CD4-positive, alpha-beta memory T cell (primary cell): ENCODE data around the gene DLGAP1. TPM values are rescaled to one million over a fixed set of nuclear protein-coding genes. Genes with fewer than 3 reads are reported as not detected.

Experiments used
- CTCF ChIA-PET: fragments of 350-600 bp; sonication (Branson Sonifier 250); formaldehyde crosslinking; loops from one replicate; lab custom pipeline; 2021; ENCODE audit warnings: inconsistent platforms; ENCODE audit not compliant: partially characterized antibody; lab: Charles Lee
- POLR2A ChIA-PET: fragments of 350-600 bp; sonication (Branson Sonifier 250); formaldehyde crosslinking; loops from one replicate; lab custom pipeline; 2021; ENCODE audit not compliant: partially characterized antibody; lab: Charles Lee
- DNase-seq, 5 donors: peaks; one replicate each; pipeline versions ENCODE4 v3.0.0 to v3.0.0-alpha.2; 2020 to 2022; ENCODE audit warnings: mixed read lengths in 1 of 5
- H3K27ac ChIP-seq: one replicate; pipeline ENCODE4 v1.7.0; 2013; ENCODE audit warnings: low read depth, low read length
- H3K27me3 ChIP-seq: 2 replicates; pipeline ENCODE4 v1.7.0; 2013; ENCODE audit warnings: mild to moderate bottlenecking, low read length, moderate library complexity; ENCODE audit not compliant: insufficient read depth
- H3K36me3 ChIP-seq: 2 replicates; pipeline ENCODE4 v1.7.0; 2013; ENCODE audit warnings: mild to moderate bottlenecking, low read length, moderate library complexity; ENCODE audit not compliant: insufficient read depth
- H3K4me1 ChIP-seq: 2 replicates; pipeline ENCODE4 v1.7.0; 2013; ENCODE audit warnings: mild to moderate bottlenecking, low read length, moderate library complexity; ENCODE audit not compliant: insufficient read depth
- H3K4me3 ChIP-seq, 2 donors: one replicate each; pipeline ENCODE4 v1.7.0; 2013; ENCODE audit warnings: low read length in 2 of 2, mild to moderate bottlenecking in 1 of 2
- H3K9me3 ChIP-seq, 2 donors: one replicate each; pipeline ENCODE4 v1.7.0; 2013; ENCODE audit warnings: low read length in 2 of 2, control low read depth in 1 of 2; ENCODE audit not compliant: control insufficient read depth in 1 of 2
- H3K27ac Mint-ChIP-seq, 7 donors: one replicate each; pipeline ENCODE4 v1.8.0; 2020 to 2021; ENCODE audit warnings: mixed read lengths in 7 of 7, mild to moderate bottlenecking in 6 of 7, inconsistent platforms in 3 of 7, moderate library complexity in 3 of 7
- H3K27me3 Mint-ChIP-seq, 2 donors: one replicate each; pipeline ENCODE4 v1.8.0; 2020 to 2021; ENCODE audit warnings: mixed read lengths in 2 of 2
- H3K36me3 Mint-ChIP-seq, 2 donors: one replicate each; pipeline ENCODE4 v1.8.0; 2020 to 2021; ENCODE audit warnings: mixed read lengths in 2 of 2, inconsistent platforms in 1 of 2, mild to moderate bottlenecking in 1 of 2
- H3K4me1 Mint-ChIP-seq, 4 donors: one replicate each; pipeline ENCODE4 v1.8.0; 2020 to 2021; ENCODE audit warnings: mixed read lengths in 4 of 4, mild to moderate bottlenecking in 1 of 4
- H3K4me3 Mint-ChIP-seq, 8 donors: one replicate each; pipeline ENCODE4 v1.8.0; 2020 to 2021; ENCODE audit warnings: mixed read lengths in 8 of 8, mild to moderate bottlenecking in 7 of 8, moderate library complexity in 6 of 8, inconsistent platforms in 3 of 8
- H3K9me3 Mint-ChIP-seq, 8 donors: one replicate each; pipeline ENCODE4 v1.8.0; 2020 to 2021; ENCODE audit warnings: mixed read lengths in 8 of 8, mild to moderate bottlenecking in 5 of 8, inconsistent platforms in 3 of 8, moderate library complexity in 1 of 8
- intact Hi-C: fragments of 100-400 bp; cut with micrococcal nuclease; formaldehyde crosslinking; loops from one replicate; pipeline ENCODE4 v1.15.1; 2023
- microRNA-seq: library from miRNA; unstranded; fragments of <30 nt; microRNA quantifications from one replicate; pipeline ENCODE4 v1.2.0, GENCODE V29; 2021; ENCODE audit warnings: borderline replicate concordance, borderline number of aligned reads, borderline microRNAs expressed, mixed read lengths
- polyA plus RNA-seq, 2 donors: library from polyadenylated mRNA; unstranded; fragments of 300-500 nt; fragmentation: Illumina TruSeq; gene quantifications; one replicate each; pipeline ENCODE4 v1.2.3, GENCODE V29; 2021
- total RNA-seq, 2 experiments: library from RNA; stranded (reverse); gene quantifications; one replicate each; pipeline ENCODE4 v1.2.3, GENCODE V29; 2021

DLGAP1 gene
- total and polyA plus RNA-seq, 4 experiments from 2014 or later: 0.17 to 0.71 (median 0.45) TPM

GRCh38 chr18:3448838-3449511 is 1006.1 kb downstream of the DLGAP1 start:
- H3K4me1 Mint-ChIP-seq: peaks cover 14 to 60% (median 28%) of the 10 kb centered on the region in 4 donors
- CTCF ChIA-PET: interaction anchor here (2.8 to 3.8 kb wide), 3 partner anchors 137 to 151 kb away, joined by 12 to 29 read pairs (median 20); no protein-coding TSS in a partner anchor
- peak overlapping the region; percentile 93 to 98 (median 96) for H3K4me3 Mint-ChIP-seq
- H3K4me3 ChIP-seq: peak overlapping the region; percentile 53 to 84
- no peaks in the 10 kb centered on the region for H3K27me3 ChIP-seq
- H3K9me3 Mint-ChIP-seq: peaks cover 0 to 2% (median 0%) of the 10 kb centered on the region in 8 donors
- intact Hi-C loops: loop anchor here (1.0 to 10.0 kb wide), 10 partner anchors 9 to 1848 kb away; partner anchors contain the start of genes LPIN2, MYL12B and SMCHD1
- peak overlapping the region; percentile 99 to 100 (median 100) for H3K27ac Mint-ChIP-seq
- H3K36me3 ChIP-seq: no peaks in the 10 kb centered on the region
- H3K9me3 ChIP-seq: no peaks in the 10 kb centered on the region
- peak; percentile 83 to 93 (median 90) for DNase-seq
- H3K36me3 Mint-ChIP-seq: peaks cover 0 to 35% of the 10 kb centered on the region in 2 donors
- H3K4me1 ChIP-seq: peaks cover 30% of the 10 kb centered on the region
- POLR2A ChIA-PET: interaction anchor here (0.6 to 9.7 kb wide), 30 partner anchors 10 to 1846 kb away, joined by 3 to 164 read pairs (median 4); partner anchors contain the start of genes LPIN2, MYL12A and MYL12B
- peak overlapping the region; percentile 94 for H3K27ac ChIP-seq
- peaks cover 0 to 6% of the 10 kb centered on the region in 2 donors for H3K27me3 Mint-ChIP-seq

GRCh38 chr18:3447895-3448837 is 1006.9 kb downstream of the DLGAP1 start:
- Mint-ChIP-seq H3K9me3 (peaks cover 0 to 2% (median 0%) of the 10 kb centered on the region in 8 donors), H3K4me3 (peak overlapping the region; percentile 93 to 98 (median 96)), H3K27me3 (peaks cover 0 to 6% of the 10 kb centered on the region in 2 donors), H3K36me3 (peaks cover 0 to 32% of the 10 kb centered on the region in 2 donors), H3K27ac (peak overlapping the region; percentile 99 to 100 (median 100)), H3K4me1 (peaks cover 9 to 53% (median 22%) of the 10 kb centered on the region in 4 donors)
- intact Hi-C loops: loop anchor here (1.0 to 10.0 kb wide), 10 partner anchors 10 to 1849 kb away; partner anchors contain the start of genes LPIN2, MYL12B and SMCHD1
- ChIA-PET POLR2A (interaction anchor here (0.6 to 9.7 kb wide), 32 partner anchors 9 to 811 kb away, joined by 3 to 164 read pairs (median 5); partner anchors contain the start of genes LPIN2, MYL12A and MYL12B), CTCF (interaction anchor here (0.7 to 3.8 kb wide), 13 partner anchors 8 to 218 kb away, joined by 3 to 29 read pairs (median 5); no protein-coding TSS in a partner anchor)
- peak overlapping the region; percentile 74 to 84 for H3K4me3 ChIP-seq
- peaks cover 21% of the 10 kb centered on the region for H3K4me1 ChIP-seq
- H3K9me3 ChIP-seq: no peaks in the 10 kb centered on the region
- DNase-seq: peak; percentile 84 to 91 (median 89)
- peak overlapping the region; percentile 94 for H3K27ac ChIP-seq
- H3K36me3 ChIP-seq: no peaks in the 10 kb centered on the region
- no peaks in the 10 kb centered on the region for H3K27me3 ChIP-seq

GRCh38 chr18:3447068-3447894 is 1007.8 kb downstream of the DLGAP1 start:
- CTCF ChIA-PET: interaction anchor here (0.7 to 3.8 kb wide), 13 partner anchors 9 to 219 kb away, joined by 3 to 29 read pairs (median 5); no protein-coding TSS in a partner anchor
- H3K36me3 Mint-ChIP-seq: peaks cover 0 to 28% of the 10 kb centered on the region in 2 donors
- Histone ChIP-seq H3K4me3 (peak overlapping the region; percentile 74 to 84), H3K36me3 (no peaks in the 10 kb centered on the region), H3K4me1 (peaks cover 13% of the 10 kb centered on the region), H3K27me3 (no peaks in the 10 kb centered on the region), H3K27ac (peak overlapping the region; percentile 94), H3K9me3 (no peaks in the 10 kb centered on the region)
- POLR2A ChIA-PET: interaction anchor here (0.6 to 9.7 kb wide), 24 partner anchors 12 to 810 kb away, joined by 3 to 164 read pairs (median 8); partner anchors contain the start of genes MYL12A and MYL12B
- intact Hi-C loops: loop anchor here (5.0 to 10.0 kb wide), 2 partner anchors 80 to 792 kb away; partner anchors contain the start of gene SMCHD1
- no peak for DNase-seq
- peak overlapping the region; percentile 93 to 98 (median 96) for H3K4me3 Mint-ChIP-seq
- H3K27ac Mint-ChIP-seq: peak overlapping the region; percentile 99 to 100 (median 100)
- peaks cover 0 to 2% (median 0%) of the 10 kb centered on the region in 8 donors for H3K9me3 Mint-ChIP-seq
- H3K4me1 Mint-ChIP-seq: peaks cover 3 to 44% (median 16%) of the 10 kb centered on the region in 4 donors
- peaks cover 0 to 6% of the 10 kb centered on the region in 2 donors for H3K27me3 Mint-ChIP-seq

Small RNA genes lying within 50 kb of the gene (microRNA-seq; reads per million reads assigned to microRNA genes)
- not detected for gene MIR6718
